Measurements from ENCODE around the gene CD300LF.

GRCh38 chr17:74678541-74678940 lies 34.2 kb downstream of the CD300LF start:
- TF ChIP-seq CTCF (IDR thresholded peaks at IDR 0.05; ENCODE audit: borderline replicate concordance, extremely low read depth, low read length, poor library complexity, severe bottlenecking) = no peak
- TF ChIP-seq EZH2 (IDR thresholded peaks at IDR 0.05; ENCODE audit: borderline replicate concordance, low read depth, low read length, severe bottlenecking) = no peak
